Body of pancreas (tissue), 4 donors: ENCODE data around the gene CD52.

Experiments used
- POLR2A ChIP-seq, 3 donors: fragments of 450-650 bp; IDR thresholded peaks; one replicate each; pipeline ENCODE4 v1.6.1; 2016; ENCODE audit warnings: antibody characterized with exemption in 3 of 3, mild to moderate bottlenecking in 2 of 3
- TF ChIP-seq, protein P1 (sequence below), 7 experiments: fragments of 450-650 bp in 4 of 7; fragments of 200-600 bp in 3 of 7; sonication (generic) in 3 of 7; IDR thresholded peaks; one replicate each; pipeline ENCODE4 v1.5.1; 2016 to 2019; ENCODE audit warnings: antibody characterized with exemption in 7 of 7

DNA sequence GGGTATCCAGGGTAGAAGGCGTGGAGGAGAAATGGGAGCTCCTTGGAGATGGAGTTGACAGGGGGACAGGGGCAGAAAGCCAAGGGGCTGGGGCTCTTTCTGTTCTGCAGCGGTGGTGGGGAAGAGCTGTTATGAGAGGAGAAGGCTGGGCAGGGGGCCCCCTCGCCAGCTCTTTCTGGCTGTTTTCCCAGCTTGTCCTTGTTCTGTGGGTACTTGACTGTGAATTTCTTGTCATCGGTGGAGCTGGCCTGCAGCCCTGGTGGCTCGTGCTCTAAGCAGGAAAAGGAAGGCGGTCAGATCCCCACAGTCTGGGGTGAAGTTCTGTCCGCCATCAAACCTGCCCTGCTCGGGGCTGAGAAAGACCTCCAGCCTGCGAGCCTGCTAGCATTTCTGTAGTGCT, 47.2 kb downstream of the CD52 start:
- TF ChIP-seq, protein P1, sequence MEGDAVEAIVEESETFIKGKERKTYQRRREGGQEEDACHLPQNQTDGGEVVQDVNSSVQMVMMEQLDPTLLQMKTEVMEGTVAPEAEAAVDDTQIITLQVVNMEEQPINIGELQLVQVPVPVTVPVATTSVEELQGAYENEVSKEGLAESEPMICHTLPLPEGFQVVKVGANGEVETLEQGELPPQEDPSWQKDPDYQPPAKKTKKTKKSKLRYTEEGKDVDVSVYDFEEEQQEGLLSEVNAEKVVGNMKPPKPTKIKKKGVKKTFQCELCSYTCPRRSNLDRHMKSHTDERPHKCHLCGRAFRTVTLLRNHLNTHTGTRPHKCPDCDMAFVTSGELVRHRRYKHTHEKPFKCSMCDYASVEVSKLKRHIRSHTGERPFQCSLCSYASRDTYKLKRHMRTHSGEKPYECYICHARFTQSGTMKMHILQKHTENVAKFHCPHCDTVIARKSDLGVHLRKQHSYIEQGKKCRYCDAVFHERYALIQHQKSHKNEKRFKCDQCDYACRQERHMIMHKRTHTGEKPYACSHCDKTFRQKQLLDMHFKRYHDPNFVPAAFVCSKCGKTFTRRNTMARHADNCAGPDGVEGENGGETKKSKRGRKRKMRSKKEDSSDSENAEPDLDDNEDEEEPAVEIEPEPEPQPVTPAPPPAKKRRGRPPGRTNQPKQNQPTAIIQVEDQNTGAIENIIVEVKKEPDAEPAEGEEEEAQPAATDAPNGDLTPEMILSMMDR (IDR thresholded peaks at IDR 0.05), result no peak
- TF ChIP-seq POLR2A (IDR thresholded peaks at IDR 0.05), result no peak
